Left cardiac atrium (tissue), 4 donors: ENCODE data around the gene EXD2. TPM values are rescaled to one million over a fixed set of nuclear protein-coding genes. Genes with fewer than 3 reads are reported as not detected.
"Not testable (repeated sequence)": the region's sequence is repeated elsewhere in the genome, so short reads cannot be mapped to it uniquely, and the experiment has no call there.

Source experiments
- ATAC-seq, 2 donors: fragments of 200-7000 bp; cut with Tn5 transposase; one replicate each; pipeline ENCODE4 v1.9.1; 2020; ENCODE audit warnings: mild to moderate bottlenecking in 2 of 2, moderate library complexity in 2 of 2
- DNase-seq: peaks from one replicate; pipeline ENCODE4 v3.0.0-alpha.2; 2020
- intact Hi-C, 2 donors: fragments of 100-400 bp; cut with DNase I; formaldehyde crosslinking; loops; one replicate each; pipeline versions ENCODE4 v1.14.1 to v1.15.1; 2022 to 2023
- total RNA-seq, 2 donors: library from RNA; stranded (reverse); fragmentation: NEBNext Ultra II Directional; extraction: Animal tissue kit (Norgen Biotek cat#: 25700); gene quantifications; one replicate each; pipeline ENCODE4 v1.2.1, GENCODE V29; 2021
- donor health status: DM: no; HTN: yes; CAD: no.
- donor health status: DM: no; HTN: yes; CAD: no; lungs with severe emphysema.
- donor health status: DM: yes; HTN: yes; CAD: no.
- donor health status: Dilated cardiomyopathy.

EXD2 gene
- total RNA-seq, 2 donors from 2014 or later, result 15.8 to 17.1 TPM

DNA sequence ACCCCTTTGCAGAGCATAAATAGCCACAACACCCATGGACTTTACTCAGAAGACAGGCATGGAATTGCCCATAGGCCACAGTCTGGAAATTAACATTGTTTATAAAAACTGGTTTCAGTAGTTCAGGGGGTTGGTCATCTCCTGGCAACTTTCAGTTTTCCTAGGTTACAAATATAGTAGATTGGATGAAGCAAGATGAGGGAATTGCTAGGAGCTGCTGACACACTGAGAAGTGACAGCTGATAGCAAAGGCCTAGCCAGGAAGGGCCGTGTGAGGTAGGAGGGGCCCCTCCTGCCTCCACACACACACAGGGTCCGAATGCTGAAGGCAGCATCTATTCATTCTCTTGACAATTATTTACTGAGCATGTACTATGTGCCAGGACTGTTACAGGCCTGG, 76.9 kb downstream of the EXD2 start:
- ATAC-seq, result peak; percentile 21 to 48
- intact Hi-C loops, result loop anchor here in 1 of 2 donors (10.0 kb wide), 1 partner anchor 47 kb away; no protein-coding TSS in a partner anchor

DNA sequence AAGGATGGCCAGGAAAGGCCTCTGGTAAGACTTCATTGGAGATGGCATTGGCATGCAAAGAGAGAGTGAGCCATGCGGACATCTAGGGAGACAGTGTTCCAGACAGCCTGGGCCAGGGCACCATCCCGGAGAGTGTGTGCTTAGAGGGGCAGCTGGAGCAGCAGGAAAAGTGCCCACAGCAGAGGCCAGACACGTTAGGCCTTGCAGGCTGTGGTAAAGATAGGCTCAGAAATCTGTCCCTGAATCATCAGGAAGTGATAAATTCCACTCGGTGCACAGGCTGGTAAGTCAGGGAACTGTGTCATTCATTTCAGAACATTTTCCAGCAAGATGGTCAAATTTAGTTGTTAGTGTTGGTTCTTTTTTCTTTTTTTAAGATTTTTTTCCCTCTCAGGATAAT, 77.5 kb downstream of the EXD2 start:
- ATAC-seq (peak; percentile 56 to 68), DNase-seq (no peak)
- intact Hi-C loops, result loop anchor here in 1 of 2 donors (10.0 kb wide), 1 partner anchor 46 kb away; no protein-coding TSS in a partner anchor

More for the DNA sequence above, 76.9 kb downstream of the EXD2 start:
- DNase-seq, result no peak

- no peak for ATAC-seq
- DNase-seq, result no peak
- intact Hi-C loops, result loop anchor here in 1 of 2 donors (10.0 kb wide), 1 partner anchor 45 kb away; no protein-coding TSS in a partner anchor
Measured at GRCh38 chr14:69269381-69269780, 78.1 kb downstream of the EXD2 start.

- no peak for ATAC-seq
- no peak for DNase-seq
- intact Hi-C loops, result no loop called here
Measured at GRCh38 chr14:69270097-69270496, 78.8 kb downstream of the EXD2 start.

GRCh38 chr14:69270795-69271708, 79.8 kb downstream of the EXD2 start:
- ATAC-seq, result peak in 1 of 2 donors; percentile 60
- DNase-seq, result peak; percentile 41
- intact Hi-C loops, result no loop called here

- intact Hi-C loops, result no loop called here
- ATAC-seq (peak; percentile 64 to 83), DNase-seq (no peak)
Measured at GRCh38 chr14:69274321-69274720, 83.0 kb downstream of the EXD2 start.

- no peak for DNase-seq
- intact Hi-C loops, result no loop called here
- no peak for ATAC-seq
Measured at GRCh38 chr14:69275331-69275730, 84.0 kb downstream of the EXD2 start.

GRCh38 chr14:69277356-69277755, 86.1 kb downstream of the EXD2 start:
- DNase-seq, ATAC-seq, intact Hi-C loops: not testable (repeated sequence)

DNA sequence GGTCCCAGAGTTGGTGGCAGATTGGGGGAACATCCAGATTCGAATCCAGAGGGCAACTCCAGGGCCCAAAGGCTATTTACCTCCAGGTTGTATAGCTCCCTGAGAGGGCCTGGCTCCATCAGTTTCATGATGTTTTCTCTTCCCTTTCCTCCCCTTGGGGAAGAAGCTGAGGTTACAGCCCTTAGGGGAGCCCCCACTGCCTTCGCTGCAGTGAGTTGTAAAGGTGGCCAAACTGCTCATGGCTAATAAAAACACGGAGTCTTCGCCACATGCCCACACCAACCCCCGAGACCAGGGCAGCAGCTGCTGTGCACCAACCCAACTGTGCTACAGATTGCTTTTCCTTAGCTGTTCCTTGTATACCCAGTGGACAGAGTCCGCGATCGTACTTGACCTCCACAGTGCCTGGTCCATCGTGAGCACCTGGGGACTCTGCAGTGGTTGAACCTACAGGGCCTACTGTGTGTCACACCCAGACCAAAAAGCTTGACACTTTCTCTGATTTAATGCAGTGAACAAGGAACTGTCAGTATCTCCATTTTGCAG, 89.5 kb downstream of the EXD2 start:
- DNase-seq (no peak), ATAC-seq (no peak)
- intact Hi-C loops, result no loop called here

DNA sequence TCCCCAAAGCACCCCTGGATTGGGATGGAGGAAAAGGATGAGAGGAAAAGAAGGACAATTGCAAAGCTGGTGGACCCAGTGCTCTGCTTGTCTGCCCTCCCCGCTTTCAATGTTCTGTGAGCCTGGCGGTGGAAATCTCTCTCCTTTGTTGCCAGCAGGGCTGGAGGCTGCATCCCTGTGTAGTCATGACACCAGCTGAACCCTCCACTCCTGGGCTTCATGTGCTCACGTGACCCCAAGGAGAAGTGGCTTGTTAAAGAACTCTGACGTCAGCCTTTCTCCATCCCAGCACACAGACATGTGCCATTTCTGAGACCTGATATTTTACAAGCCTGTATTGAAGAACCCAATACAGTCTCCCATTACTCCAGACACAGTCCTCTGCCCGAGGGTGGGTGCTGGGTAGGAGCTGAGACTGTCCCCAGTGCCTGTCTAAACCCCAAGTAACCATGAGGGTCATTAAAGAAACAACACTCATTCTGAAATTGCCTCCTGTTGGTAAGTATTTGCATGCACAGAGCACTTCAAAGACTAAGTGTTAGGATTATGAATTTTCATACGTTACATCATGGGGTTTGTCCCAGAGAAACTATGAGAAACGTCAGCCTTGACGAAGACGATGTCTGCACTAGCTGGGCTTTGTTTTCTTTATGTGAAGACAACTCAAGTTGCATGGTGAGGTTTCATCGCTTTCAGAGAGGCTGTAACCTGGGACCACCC, 90.3 kb downstream of the EXD2 start:
- intact Hi-C loops, result no loop called here
- DNase-seq (no peak), ATAC-seq (peak; percentile 50 to 65)

DNA sequence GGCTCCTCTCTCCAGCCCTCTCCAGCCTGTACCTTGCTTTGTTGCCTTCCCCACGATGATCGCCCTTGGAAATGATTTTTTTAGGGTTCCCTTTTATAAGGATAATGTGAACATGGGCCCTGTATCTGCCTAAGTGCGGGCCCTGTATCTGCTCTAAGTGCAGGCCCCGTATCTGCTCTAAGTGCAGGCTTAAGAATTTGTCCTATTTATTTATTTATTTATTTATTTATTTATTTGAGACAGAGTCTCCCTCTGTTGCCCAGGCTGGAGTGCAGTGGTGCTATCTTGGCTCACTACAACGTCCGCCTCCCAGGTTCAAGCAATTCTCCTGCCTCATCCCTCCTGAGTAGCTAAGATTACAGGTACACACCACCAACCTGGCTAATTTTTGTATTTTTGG, 91.2 kb downstream of the EXD2 start:
- intact Hi-C loops, result no loop called here
- no peak for ATAC-seq
- DNase-seq, result no peak

GRCh38 chr14:69284170-69284569, 92.9 kb downstream of the EXD2 start:
- DNase-seq, result no peak
- intact Hi-C loops, result no loop called here
- ATAC-seq, result no peak

- ATAC-seq (no peak), DNase-seq (no peak)
- intact Hi-C loops, result no loop called here
Measured at GRCh38 chr14:69285661-69286255, 94.5 kb downstream of the EXD2 start.

DNA sequence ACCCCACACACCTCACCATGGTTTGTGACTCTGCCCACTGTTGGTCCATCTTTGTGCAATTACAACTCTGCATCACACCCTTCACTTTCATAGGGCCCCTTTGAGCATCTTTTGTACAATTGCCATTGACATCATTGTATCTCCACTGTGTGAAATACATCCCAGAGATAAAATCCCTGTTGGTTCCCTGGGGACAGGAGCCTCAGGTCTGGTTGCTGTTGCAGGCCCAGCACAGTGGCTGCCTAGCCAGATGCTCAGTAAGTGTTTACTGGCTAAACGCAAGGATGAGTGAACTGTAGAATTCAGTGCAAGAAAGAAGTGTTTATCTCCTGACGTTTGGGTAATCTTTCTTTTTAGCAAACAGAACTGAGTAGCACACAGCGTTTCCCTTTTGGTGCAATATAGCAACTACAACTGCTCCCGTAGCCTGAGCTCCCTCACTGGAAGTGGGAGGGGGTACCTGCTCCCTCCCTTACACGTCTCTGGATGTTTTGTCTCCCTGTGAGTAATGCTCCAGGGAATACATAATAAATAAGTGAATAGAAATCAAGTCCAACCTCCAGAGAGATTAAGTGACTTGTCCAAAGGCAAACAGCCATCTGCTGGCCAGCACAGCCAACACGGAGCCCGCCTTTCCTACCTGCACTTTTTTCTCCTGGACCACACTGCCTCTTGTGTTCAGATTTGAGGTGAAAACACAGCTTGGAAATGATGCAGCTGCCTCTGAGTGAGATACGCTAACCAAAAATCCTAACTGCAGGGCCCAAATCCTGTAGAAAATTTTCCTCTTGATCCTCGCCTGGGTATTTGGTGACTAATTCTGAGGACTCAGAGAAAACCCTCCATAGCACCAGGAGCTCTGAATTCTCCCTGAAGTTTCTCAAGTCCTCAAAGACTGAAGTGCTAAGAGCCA, 96.1 kb downstream of the EXD2 start:
- peak; percentile 4 to 6 for ATAC-seq
- intact Hi-C loops, result no loop called here
- no peak for DNase-seq

GRCh38 chr14:69288011-69288771, 96.9 kb downstream of the EXD2 start:
- ATAC-seq, result peak; percentile 44 to 52
- peak; percentile 55 for DNase-seq
- intact Hi-C loops, result no loop called here

DNA sequence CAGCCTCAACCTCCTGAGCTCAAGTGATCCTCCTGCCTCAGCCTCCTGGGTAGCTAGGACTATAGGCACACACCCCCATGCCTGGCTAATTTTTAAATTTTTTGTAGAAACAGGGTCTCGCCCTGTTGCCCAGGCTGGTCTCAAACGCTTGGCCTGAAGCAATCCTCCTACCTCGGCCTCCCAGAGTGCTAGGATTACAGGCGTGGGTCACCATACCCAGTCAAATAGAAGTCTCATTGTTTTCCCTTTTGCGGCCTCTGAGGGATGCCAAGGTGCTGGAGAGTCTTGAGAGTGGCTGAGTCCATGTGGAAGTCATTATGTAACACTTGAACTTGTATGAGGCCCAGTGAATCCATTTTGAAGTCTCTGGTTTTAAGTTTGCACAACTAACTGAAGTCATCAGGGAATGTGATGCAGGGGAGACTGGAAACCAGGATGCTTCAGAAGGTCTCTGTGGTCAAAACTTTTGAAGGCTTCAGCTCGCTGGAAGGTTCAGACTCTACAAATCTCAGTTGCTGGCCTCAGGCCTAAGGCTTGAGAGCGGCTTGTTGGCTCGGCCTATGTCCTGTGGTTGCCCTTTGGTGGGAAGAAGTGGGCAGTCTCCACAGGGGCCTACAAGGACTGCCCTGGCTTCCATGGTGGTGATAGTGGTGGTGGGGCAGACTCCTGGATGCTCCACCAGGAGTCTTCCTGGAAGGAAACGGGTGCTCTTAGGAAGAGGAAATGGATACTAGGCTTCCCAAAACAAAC, 97.8 kb downstream of the EXD2 start:
- no peak for DNase-seq
- intact Hi-C loops, result no loop called here
- no peak for ATAC-seq
